HG03432 (cell line): Measurements from ENCODE around the gene PBXIP1.

Experiments
- ATAC-seq: cut with Tn5 transposase; IDR thresholded peaks from one replicate; pipeline ENCODE4 v1.9.1; 2021; ENCODE audit warnings: mild to moderate bottlenecking, moderate library complexity; ENCODE audit not compliant: unreplicated experiment

Gene PBXIP1

GRCh38 chr1:154901591-154901990 is 54.3 kb downstream of the PBXIP1 start:
- ATAC-seq = no peak

- no peak for ATAC-seq
These were observed 56.9 kb downstream of the PBXIP1 start for GRCh38 chr1:154899041-154899440.

- ATAC-seq = no peak
These were observed 59.1 kb downstream of the PBXIP1 start for GRCh38 chr1:154896771-154897286.

GRCh38 chr1:154895798-154896197 is 60.1 kb downstream of the PBXIP1 start:
- no peak for ATAC-seq
